Renal cortex interstitium (tissue), 11 donors: Measurements from ENCODE around the gene FKBP7. TPM values are rescaled to one million over a fixed set of nuclear protein-coding genes. Genes with fewer than 3 reads are reported as not detected.
"Not testable (repeated sequence)": the region's sequence is repeated elsewhere in the genome, so short reads cannot be mapped to it uniquely, and the experiment has no call there.

Experiments used
- DNase-seq, 11 donors: peaks; one replicate each; pipeline ENCODE4 v3.0.0-alpha.2; 2013; ENCODE audit warnings: low read depth in 9 of 11, low spot score in 4 of 11; ENCODE audit errors: extremely low read depth in 1 of 11
- polyA plus RNA-seq, 3 donors: library from polyadenylated mRNA; unstranded; fragments of 120-200 nt; gene quantifications; one replicate each; pipeline ENCODE4 v1.2.1, GENCODE V29; 2013; ENCODE audit not compliant: insufficient read length in 3 of 3

The FKBP7 gene
- polyA plus RNA-seq, 3 donors = 49.3 to 55.0 (median 54.0) TPM

DNA sequence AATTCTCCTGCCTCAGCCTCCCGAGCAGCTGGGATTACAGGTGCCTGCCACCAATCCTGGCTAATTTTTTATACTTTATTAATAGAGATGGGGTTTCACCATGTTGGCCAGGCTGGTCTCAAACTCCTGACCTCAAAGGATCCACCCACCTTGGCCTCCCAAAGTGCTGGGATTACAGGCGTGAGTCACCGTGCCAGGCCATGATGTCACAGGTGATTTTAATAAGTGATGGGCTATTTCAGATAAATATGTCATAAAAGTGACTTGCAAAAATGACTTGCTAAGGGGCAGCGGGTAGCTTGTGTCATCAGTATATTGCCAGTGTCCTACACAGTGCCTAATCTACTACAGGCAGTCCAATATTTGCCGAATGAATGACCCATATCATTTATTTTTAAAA is 7.1 kb downstream of the FKBP7 start:
- not testable (repeated sequence) for DNase-seq

DNA sequence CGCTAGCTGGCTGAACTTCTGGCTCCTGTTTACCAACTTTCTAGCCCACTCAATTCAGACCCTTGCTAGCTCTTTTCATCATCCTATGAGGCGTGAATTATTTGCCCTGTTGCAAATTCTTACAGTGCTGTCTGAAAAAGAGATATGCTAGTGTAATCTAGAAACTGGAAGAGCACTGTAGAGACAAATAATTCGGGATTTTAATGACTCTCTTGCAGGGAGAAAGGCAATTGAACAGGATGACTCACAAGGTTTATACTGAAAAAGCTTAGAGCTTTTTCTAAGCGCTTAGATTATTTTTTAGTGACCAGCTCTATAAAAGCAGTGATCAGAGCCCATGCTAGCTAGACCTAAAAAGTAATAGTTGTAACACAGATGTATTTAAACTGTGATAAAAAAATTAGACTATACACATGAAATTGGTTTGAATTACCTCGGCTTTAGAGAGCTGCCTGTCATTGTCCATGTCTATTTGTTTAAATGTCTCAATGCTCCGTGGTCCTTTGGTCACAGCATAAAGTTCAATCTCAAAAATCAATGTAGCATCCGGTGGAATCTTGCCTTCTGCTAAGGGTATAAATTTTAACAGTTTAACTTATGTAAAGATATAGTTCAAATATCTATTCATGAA is 9.1 kb downstream of the FKBP7 start:
- DNase-seq = no peak

DNA sequence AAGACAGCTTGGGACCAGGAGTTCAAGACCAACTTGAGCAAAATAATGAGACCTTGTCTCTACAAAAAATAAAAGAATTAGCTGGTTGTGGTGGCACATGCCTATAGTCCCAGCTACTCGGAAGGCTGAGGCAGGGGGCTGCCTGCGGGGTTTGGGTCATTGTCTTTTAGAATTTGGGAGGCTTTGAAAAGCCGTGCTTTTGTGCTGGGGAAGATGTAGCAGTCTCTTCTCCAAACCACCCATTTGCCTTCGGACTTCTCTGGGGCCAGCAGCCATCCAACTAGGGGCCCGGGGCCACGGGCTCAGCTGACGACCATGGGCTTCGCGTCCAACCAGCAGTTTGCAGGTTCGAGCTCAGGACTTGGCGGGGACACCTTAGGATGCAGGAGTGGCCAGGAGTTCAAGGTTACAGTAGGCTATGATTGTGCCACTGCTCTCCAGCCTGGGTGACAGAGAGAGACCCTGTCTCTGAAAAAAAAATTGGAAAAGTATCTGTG is 21.0 kb downstream of the FKBP7 start:
- DNase-seq = no peak

DNA sequence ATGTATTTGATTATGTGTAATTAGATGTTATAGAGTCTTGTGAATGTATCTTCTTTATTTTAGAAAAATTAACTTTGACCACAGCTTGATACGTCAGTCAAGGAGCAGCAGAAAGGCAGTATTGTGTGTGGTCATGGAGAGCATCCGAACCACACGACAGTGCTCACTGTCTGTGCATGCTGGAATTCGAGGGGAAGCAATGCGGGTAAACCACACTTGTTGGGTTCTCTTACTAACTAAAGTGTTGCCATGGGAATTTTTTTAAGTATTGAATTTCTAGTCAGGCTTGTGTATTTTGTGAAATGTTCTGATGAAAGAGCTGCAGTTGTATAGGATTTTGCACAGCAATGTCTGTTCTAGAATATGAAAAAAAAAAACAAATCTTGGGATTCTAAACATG is 22.5 kb downstream of the FKBP7 start:
- no peak for DNase-seq

DNA sequence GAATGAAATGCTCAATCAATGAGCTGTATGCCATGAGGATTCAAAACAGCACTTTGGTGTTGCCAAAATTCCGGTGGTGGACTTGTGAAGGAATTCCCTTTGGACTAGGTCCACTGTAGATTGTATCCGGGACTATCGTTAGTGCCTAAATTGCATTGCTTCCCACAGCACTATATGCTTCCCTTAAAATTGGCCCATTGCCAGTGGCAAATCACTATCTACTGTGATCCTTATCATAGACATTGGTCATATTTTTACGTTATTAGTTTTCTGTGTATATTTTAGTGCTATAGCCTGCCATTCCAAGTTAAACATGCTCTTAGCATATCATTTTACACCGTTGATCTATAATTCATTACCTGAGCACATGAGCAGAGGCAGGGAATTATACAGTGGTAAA is 25.5 kb downstream of the FKBP7 start:
- DNase-seq = no peak

DNA sequence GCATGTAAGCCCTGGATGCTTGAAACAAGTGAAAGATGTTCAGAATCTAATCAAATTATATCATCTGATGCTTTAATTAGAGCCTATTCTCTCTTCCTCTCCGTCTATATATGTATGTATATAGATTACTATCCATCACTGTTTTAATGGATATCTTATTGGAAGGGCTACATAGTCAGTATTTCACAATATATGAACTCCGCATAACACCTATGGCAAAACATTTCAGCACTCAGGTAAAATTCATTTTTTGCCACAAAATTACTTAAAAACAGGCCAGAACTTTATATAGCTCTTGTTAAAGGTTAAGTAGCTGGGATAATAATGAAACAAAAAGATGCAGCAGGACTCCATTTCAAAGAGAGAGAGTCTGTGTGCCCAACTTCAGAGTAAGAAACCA is 26.1 kb downstream of the FKBP7 start:
- no peak for DNase-seq

DNA sequence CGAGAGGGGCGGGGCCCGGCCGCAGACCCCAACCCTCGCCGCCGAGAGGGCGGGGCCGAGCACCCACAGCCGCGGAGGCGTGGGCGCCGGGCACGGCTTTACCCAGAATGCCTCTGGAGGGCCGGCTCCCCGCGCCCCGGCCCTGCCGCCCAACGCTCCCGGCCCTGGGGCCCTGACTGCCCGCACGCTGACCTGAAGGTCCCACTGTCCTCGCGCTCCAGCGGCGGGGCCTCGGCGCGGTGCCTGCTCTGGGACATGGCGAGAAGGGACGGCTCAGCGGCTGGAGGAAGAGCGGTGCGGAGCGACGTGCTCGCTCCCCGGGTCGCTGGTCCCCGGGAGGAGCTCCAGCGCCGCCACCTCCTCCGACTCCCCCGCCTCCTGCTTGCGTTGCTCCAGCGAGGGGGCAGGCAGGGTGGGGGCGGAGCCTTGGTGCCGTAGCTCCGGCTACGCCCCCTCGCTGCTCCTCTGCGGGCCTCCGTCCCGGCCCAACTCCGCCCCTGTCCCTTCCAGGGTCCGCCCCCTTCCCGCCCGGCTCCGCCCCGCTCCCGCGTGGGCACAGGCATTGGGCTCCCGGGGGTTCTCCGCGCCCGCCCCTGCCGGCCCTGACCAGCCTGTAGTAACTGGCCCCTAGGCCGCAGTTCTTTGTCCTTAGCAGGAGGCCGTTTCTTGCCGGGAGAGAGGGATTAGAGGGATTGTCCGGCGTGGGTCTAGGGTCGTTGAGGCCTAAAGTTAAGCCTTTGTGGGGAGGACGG is 27.4 kb downstream of the FKBP7 start, which contains the start of the genes PJVK and PRKRA:
TSS of gene PJVK (plus strand) at position 605 of the 752 bp plus-strand sequence. CDS start 2,032 bp downstream, outside the sequence.
TSS of gene PRKRA (minus strand) at position 402 of the 752 bp plus-strand sequence. CDS start at position 257, 145 bp downstream.
- DNase-seq = peak; percentile 94 to 98 (median 96)

DNA sequence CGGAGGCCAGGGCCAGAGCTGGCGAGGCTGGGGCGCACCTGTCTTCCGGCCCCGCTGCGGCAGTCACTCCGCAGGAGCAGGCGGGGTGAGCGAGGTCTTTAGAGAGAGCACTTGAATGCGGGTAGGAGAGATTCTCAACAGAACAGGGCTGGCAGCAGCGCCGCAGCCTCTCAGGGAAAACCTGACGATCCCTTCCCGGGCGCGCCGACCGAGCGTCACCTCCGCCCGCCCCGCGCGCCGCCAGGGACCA is 28.0 kb downstream of the FKBP7 start:
- DNase-seq = peak in 1 of 11 donors; percentile 62

DNA sequence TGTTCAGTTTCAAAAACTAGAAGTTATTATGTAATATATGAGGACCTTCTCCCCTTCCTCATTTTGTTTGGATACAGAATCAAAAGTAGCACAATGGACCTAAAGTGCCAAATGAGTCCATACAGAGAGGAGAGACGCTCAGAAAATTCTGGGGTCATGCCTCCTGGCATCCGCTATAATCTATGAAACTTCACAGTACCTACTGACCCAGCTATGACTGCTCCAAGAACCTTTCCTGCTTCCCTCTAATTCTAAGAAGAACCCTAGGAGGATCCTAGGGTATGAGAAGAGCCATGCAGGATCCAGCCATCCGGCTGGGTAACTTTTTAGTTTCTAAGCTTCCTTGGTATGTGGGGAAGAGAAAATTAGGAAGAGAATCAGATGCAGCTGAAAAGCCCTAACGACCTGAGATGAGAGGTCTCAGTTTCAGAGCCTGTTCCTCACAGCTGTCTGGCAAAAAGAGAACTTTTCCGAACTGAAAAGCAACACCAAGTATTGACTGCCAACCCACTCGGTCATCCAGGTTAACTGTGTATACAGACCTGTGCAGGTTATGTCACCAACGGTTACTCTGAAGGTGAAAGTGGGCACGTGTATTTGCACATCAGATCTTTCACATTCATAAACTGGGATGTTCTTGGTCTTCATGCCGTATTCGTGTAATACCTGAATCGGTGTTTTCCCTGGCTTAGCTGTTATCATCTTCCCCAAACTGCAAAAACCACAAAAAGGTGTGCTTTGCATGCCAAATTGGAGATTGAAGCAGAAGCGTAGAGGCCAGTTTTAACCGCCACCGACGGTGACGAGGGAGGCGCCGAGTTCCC is 28.5 kb downstream of the FKBP7 start:
- DNase-seq = peak in 2 of 11 donors; percentile 9 to 27

DNA sequence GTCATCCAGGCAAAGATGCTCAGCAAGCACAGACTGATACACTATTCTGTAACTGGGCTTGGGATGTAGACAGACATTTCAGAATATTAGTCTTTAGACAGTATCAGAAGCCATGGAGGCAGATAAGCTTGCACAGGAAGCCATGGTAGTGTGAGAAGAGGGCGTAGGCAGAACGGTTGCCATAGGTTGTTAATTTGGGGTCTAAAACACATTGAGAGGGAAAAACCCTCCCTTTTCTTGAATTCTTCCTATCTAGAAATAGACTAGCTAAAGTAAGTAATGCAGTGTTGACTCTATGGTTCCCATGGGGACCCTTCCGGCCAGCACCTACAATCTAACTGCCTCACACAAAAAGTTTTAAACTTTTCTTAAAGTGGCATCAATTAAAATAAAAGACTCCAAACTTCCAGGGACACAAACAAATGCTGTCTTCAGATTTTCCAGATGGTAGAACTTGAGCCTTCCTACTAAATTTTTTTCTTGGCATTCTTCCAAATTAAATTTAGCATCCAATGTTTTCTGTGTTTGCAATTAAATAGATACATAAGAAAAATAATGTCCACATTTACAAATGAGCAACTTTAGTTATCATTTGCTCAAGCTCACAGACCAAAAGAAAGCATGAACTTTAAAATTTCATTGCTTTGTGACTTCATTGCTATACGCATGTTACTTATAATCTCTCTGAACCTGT is 29.3 kb downstream of the FKBP7 start:
- no peak for DNase-seq

DNA sequence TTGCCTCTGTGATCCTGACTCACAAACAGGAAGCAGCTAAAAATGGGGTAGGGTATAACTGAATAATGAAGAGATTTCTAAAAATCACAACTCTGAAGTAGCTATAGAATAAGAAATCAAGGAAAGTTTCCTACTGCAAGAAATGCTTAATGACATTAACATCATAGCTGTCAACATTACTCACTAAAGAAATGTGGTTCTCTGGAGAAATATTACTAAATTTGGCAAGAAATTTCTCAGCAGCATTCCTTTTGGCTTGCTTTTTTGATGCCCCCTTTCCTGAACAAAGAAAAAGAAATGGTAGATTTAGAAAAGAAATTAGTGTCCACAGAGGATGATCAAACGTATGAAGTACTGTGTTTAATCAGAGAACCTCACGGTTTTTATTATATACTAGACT is 37.0 kb downstream of the FKBP7 start:
- no peak for DNase-seq

DNA sequence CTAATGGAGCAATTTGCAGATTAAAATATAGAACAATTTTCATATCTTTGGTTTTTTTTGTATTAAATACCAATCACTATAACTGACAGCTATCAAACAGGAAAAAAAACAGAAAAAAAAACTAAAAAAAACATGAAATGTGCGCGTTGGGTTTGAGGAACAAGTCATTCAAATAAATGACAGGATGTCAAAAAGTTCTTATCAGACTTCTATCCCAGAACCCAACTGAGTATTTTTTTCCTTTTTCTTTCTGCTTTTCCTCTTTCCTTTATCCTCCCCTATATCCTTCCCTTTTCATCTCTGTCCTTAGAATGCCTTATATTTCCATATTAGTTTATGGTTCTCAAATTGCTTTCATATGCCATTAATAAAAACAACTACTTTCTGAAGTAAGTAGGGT is 41.7 kb downstream of the FKBP7 start:
- no peak for DNase-seq

DNA sequence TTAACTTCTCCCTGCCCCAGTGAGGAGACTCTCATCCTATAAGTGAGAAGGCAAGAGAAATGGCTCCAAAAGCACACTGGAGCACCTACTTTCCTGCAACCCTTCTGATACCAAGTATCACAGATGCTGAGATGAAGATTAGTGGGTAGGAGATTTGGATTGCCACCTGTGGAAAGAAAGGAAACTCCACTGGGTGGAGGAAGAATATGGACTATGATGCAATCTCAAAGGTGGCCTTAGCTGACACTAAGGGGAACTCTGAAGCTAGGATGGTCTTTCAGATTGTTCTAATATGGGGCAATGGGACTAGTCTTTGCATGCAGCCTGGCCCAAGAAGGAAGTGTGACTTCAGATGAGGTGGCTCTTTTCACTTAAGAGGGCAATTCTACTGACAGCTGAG is 49.1 kb downstream of the FKBP7 start:
- DNase-seq = no peak

DNA sequence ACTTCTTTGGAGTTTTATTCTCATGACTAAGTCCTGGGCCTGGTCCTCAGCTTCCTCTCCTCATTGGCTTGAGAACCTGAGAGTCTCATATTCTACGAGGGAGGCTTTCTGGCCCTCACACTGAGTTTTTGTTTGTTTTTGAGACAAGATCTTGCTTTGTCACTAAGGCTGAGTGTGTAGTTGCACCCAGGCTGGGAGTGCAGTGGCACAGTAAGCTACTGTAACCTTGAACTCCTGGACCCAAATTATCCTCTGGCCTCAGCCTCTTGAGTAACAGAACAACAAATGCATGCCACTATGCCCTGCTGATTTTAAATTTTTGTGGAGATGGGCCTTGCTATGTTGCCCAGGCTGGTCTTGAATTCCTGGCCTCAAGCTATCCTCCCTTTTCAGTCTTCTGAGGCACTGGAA is 50.0 kb downstream of the FKBP7 start:
- no peak for DNase-seq

DNA sequence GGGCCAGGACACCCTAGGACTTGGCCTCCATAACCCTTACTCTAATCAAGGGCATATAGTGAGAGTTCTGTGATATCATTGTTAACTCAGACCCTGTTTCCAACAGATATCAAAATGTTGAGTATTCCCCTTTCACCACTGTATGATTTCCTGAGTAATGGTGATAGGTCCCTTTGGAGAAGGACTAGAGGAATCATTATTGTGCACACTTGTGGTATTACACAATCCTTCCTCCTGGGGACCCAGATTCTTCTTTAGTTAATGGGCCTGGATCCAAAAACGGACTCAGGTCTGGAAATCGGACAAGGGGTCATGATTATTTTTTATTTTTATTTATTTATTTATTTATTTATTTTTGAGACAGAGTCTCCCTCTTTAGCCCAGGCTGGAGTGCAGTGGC is 50.9 kb downstream of the FKBP7 start:
- no peak for DNase-seq

DNA sequence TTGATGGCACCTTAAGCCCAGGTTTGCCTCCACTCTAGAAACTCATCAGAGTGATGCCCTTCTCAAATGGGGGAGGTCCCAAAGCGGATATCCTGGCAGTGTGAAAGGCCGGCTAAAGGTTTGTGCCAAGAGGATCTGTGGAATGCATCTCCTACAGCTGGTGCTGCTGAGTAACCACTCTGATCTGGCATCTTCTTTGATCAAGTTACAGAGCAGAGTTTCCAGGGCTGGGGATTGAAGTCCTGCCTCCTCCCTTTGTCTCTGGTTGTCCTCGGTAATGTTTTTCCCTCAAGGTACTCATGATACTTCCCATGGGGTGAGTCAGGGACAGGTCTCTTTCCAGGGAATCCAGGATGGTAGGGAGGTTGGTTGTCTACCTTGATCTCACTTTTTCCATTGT is 52.0 kb downstream of the FKBP7 start:
- DNase-seq = no peak

DNA sequence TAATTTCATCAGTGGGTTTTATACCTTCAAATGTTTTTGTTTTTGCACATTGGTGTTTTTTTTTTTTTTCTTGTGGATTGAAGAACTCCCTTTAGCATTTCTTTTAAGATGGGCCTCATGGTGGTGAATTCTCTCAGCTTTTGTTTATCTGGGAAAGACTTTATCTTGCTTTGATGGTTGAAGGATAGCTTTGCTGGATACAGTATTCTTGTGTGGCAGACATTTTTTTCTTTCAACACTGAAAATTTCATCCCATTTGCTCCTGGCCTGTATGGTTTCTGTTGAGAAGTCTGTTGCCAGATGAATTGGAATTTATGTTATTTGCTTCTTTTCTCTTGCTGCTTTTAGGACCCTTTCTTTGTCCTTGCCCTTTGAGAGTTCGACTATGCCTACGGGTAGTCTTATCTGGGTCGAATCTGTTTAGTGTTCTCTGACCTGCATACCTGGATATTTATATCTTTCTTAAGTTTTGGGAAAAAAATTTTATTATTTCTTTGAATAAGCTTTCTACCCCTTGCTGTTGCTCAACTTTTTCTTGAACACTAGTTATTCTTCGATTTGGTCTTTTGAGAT is 53.1 kb downstream of the FKBP7 start:
- DNase-seq = no peak

DNA sequence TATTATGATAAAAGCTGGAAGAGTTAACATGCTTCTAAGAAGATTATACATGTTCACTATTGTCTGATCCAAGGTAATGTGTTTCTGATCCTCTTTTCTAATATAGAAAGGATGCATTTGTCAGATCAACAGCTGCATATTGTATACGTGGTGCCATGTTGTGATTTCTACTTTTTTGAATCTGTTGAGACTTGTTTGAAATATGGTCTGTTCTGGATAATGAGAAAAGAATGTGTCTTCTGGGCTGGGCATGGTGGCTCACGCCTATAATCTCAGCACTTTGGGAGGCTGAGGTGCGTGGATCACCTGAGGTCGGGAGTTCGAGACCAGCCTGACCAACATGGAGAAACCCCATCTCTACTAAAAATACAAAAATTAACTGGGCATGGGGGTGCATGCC is 54.7 kb downstream of the FKBP7 start:
- not testable (repeated sequence) for DNase-seq

DNA sequence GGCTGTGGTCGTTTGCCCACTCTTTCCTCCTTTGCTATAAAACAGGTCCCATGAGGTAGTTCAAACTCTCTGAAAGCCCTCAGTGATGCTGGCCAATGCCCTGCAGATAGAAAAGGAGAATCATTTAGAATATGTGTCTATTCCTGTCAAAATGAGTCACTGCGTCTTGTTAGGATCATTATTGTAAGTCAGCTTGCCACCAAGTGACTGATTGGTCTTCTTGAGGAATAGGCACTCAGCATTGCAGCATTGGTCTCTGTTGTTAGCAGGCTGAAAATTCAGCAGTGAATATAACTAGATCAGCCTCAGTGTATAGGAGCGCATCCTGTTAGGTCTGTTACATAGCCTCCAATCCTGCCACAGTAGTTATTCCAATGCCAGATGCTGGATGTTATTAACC is 56.3 kb downstream of the FKBP7 start:
- DNase-seq = no peak
